ENCODE measurements around the gene MC1R.
"Not testable (repeated sequence)": the region's sequence is repeated elsewhere in the genome, so short reads cannot be mapped to it uniquely, and the experiment has no call there.

Gene MC1R

DNA sequence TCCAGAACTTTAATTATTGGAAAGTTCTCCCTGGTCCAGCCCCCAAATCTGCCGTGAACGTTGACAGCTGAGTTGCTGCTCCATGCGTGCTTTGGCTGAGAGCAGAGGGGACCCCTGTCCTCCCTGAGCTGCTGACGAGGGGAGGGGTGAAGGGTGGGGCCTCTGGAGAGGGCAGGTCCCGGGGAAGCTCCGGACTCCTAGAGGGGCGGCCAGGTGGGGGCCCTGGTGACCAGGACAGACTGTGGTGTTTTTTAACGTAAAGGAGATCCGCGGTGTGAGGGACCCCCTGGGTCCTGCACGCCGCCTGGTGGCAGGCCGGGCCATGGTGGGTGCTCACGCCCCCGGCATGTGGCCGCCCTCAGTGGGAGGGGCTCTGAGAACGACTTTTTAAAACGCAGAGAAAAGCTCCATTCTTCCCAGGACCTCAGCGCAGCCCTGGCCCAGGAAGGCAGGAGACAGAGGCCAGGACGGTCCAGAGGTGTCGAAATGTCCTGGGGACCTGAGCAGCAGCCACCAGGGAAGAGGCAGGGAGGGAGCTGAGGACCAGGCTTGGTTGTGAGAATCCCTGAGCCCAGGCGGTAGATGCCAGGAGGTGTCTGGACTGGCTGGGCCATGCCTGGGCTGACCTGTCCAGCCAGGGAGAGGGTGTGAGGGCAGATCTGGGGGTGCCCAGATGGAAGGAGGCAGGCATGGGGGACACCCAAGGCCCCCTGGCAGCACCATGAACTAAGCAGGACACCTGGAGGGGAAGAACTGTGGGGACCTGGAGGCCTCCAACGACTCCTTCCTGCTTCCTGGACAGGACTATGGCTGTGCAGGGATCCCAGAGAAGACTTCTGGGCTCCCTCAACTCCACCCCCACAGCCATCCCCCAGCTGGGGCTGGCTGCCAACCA is at the start of gene MC1R:
Gene MC1R, plus strand, starts transcription at position 410 of the 895 bp plus-strand sequence. Its CDS starts 397 bp downstream, at position 807.
- no peak for DNase-seq (ENCODE audit: low spot score)

GRCh38 chr16:89869911-89870310 is 48.8 kb upstream of the MC1R start:
- no peak for DNase-seq (ENCODE audit: low spot score)

DNA sequence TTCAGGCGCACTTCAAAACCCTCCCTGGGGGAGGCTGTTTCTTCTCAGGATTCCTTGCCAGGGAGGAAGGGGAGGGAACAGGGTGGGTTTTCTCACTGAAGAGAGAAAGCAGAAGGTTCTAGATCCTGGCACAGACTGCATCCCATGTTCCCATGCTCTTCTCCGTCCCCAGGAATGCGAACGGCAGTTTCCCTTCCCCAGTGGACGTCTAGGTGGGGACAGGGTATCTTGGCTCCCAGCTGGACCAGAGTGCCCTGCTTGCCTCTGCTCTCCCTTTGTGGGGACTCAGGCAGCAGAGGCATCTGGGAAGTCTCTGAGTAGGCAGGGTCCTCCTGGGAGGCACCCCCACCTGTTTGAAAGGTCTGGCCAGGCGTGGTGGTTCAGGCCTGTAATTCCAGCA is 48.2 kb upstream of the MC1R start:
- no peak for DNase-seq (ENCODE audit: low spot score)

DNA sequence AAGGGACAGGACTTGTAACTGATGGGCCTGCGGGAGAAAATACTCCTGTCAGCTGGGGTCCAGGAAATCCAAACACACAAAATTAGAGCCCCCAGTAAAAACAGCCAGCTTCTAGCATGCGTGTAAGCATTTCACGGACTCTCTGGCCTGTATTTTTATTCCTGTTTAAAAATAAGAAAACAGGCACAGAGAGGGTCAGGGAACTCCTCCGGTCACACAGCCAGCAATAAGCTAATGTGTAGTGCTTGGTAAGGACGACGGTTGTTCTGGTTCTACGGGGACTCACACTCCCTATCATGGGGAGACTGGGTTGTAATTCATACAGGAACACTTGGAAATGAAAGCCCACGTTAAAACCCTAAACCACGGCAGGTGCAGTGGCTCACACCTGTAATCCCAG is 46.8 kb upstream of the MC1R start:
- no peak for DNase-seq (ENCODE audit: low spot score)

DNA sequence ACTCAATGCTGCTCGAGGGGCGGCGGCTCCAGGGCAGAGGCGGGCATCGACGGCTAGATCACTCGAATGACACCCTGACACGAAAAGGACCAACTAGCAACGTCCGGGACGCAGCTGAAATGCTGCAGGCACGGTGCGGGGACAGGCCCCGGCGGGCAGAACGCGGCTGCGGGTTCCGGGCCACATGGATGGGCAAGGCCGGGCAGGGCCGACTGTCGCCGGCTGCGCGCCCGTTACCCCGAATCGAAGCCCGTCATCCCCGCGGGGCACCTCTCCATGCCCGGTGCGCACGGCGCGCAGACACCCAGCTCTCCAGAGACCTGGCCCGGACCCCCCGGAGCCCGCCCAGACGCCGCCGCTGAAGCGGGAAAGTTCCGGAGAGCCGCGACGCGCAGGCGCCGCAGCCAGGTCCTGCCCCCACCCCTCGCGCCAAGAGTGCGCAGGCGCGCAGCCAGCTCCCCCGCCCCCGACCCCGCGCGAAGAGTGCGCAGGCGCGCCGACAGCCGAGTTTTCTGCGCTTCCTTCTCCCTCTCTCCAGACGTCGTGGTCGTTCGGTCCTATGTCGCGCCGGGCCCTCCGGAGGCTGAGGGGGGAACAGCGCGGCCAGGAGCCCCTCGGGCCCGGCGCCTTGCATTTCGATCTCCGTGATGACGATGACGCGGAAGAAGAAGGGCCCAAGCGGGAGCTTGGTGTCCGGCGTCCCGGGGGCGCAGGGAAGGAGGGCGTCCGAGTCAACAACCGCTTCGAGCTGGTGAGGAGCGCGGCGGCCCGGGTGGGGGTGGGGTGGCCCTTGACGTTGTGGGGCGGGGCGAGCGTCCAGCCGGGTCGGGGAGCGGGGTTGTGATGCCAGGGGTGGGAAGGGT is 45.3 kb upstream of the MC1R start, which contains the start of gene TCF25:
Gene TCF25, plus strand, starts transcription at position 484 of the 863 bp plus-strand sequence. Its CDS starts 76 bp downstream, at position 560.
- peak; percentile 90 for DNase-seq (ENCODE audit: low spot score)

- DNase-seq (ENCODE audit: low spot score): peak; percentile 95
Measured at GRCh38 chr16:89873972-89874689, 44.5 kb upstream of the MC1R start.

GRCh38 chr16:89879123-89879522 is 39.5 kb upstream of the MC1R start:
- DNase-seq (ENCODE audit: low spot score): not testable (repeated sequence)

DNA sequence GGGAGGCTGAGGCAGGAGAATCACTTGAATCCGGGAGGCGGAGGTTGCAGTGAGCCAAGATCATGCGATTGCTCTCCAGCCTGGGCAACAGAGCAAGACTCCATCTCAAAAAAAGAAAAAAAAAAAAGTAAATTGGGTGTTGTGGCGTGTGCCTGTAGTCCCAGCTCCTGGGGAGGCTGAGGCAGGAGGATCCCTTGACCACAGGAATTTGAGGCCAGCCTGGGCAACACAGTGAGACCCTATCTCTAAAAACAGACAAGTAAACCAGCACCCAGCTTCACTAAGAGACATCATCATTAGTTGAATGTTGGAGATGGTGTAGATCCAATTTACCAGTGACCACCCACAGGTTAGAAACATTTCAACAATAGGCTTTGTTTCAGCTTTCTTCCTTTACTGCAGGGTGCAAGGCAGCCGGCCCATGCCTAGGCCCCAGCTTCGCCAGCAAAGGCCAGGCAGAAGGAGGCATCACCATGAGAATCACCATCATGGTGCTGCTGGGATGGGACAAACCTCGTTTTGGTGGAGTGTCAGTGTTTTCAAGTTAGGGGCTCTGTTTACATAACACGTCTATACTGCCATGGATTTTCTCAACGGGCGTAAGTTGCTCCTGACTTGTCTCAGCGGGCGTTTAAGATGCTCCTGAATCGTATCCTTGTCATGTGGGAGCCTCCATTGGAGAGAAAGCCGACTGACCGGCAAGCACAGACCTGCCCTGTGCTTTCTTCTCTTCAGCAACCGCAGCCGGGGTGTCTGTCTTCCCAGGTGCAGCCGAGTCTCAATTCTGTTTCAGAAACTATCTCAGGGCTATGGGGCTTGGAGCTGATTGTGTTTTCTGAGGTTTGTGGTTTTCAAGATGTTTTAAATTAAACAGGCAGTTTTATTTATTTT is 37.9 kb upstream of the MC1R start:
- DNase-seq (ENCODE audit: low spot score): no peak

DNA sequence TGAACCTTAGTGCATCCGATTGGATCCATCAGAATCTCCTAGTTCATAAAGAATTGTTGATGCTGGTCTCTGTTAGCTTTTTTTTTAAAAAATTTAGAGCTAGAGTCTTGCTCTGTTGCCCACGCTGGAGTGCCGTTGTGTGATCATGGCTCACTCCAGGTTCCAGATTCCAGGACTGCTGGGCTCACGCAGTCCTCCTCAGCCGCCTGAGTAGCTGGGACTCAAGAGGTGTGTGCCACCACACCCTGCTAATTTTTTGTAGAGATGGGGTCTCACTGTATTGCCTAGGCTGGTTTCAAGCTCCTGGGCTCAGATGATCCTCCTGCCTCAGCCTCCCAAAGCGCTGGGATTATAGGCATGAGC is 37.3 kb upstream of the MC1R start:
- DNase-seq (ENCODE audit: low spot score): no peak

DNA sequence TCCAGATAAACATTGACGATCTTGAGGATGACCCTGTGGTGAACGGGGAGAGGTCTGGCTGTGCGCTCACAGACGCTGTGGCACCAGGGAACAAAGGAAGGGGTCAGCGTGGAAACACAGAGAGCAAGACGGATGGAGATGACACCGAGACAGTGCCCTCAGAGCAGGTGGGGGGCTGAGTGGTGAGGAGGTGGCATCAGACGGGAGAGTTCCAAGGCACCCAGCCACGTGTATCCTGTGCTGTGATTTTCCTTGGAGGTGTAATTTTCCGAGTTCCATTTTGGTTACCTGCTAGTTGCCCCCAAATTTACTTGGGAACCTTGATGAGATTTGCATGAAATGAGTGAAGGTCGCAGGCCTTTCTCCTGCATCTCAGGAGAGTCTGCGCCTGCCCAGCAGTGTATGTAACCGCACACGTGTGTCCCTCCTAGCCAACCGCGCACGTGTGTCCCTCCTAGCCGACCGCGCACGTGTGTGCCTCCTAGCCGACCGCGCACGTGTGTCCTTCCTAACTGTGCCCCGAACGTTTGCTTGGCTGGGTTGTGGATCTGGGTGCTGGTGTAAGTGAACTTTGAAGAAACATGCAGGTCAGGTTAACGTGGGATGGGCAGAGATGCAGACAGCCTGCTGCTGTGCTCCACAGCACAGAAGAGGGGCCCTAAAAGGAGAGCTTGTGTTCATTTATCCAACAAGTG is 35.2 kb upstream of the MC1R start:
- DNase-seq (ENCODE audit: low spot score): no peak

GRCh38 chr16:89884041-89884421 is 34.6 kb upstream of the MC1R start:
- no peak for DNase-seq (ENCODE audit: low spot score)

- no peak for DNase-seq (ENCODE audit: low spot score)
Measured at GRCh38 chr16:89887243-89887642, 31.4 kb upstream of the MC1R start.

DNA sequence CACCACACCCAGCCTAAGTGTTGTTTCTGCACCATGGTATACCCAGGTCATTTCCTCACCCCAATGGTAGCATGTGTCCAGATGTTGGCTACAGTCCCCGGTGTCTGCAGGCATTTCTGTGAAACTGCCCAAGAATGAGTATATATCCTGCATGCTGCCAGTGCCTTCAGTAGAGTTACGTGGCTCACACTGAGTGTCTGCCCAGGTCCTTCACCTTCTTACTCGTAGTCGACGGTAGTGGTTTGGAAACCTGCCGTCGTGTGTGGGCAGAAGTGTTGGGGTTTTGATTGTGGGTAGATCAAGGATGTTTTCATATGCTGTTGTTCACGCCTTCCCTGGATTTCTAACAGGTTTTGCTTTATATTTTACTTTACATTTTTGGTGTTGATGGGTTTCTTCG is 28.5 kb upstream of the MC1R start:
- no peak for DNase-seq (ENCODE audit: low spot score)

- DNase-seq (ENCODE audit: low spot score): no peak
Measured at GRCh38 chr16:89890886-89891657, 27.6 kb upstream of the MC1R start.

DNA sequence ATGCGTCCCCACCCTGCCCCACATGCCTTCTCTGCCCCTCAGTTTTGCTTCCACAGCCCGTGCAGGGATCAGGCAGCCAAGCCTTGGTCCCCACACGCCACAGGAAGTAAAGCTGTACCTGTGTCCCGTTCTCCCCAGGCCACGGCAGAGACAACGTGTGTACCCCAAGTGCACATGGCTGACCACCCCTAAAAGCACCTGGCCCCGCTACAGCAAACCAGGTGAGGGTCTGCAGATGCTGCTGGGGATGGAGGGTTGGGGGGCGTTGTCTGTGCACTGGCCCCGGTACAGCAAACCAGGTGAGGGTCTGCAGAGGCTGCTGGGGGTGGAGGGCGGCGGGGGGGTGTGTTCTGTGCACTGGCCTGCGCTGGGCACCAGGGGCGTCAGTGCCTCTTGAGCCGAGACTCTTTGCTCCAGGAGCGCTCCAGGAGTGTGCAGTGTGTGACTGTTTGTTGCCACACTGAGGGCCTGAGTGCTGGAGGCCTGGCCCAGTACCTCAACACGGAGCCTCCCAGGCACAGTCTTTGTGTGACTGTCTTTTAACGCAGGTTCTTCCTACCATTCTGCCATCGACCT is 26.5 kb upstream of the MC1R start:
- no peak for DNase-seq (ENCODE audit: low spot score)

DNA sequence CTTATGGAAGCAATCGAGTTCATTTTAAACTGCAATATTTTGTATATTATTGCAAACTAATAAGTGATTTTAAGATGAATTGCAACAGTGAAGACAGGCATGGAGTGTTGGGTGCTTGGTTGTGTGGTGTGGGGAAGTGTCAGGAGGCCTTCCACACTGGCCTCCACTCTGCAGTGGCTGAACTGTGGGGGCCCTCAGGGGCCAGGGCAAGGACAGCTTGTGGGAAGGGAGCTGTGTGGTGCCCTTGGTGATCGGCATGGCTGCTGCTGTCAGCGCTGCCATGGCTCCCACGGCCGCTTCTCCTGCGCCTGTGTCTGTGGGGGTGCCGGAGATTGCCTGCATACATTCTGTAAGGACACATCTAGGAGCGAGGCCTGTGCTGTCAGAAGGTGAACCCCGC is 26.0 kb upstream of the MC1R start:
- no peak for DNase-seq (ENCODE audit: low spot score)

- no peak for DNase-seq (ENCODE audit: low spot score)
Measured at GRCh38 chr16:89893642-89894548, 24.8 kb upstream of the MC1R start.

DNA sequence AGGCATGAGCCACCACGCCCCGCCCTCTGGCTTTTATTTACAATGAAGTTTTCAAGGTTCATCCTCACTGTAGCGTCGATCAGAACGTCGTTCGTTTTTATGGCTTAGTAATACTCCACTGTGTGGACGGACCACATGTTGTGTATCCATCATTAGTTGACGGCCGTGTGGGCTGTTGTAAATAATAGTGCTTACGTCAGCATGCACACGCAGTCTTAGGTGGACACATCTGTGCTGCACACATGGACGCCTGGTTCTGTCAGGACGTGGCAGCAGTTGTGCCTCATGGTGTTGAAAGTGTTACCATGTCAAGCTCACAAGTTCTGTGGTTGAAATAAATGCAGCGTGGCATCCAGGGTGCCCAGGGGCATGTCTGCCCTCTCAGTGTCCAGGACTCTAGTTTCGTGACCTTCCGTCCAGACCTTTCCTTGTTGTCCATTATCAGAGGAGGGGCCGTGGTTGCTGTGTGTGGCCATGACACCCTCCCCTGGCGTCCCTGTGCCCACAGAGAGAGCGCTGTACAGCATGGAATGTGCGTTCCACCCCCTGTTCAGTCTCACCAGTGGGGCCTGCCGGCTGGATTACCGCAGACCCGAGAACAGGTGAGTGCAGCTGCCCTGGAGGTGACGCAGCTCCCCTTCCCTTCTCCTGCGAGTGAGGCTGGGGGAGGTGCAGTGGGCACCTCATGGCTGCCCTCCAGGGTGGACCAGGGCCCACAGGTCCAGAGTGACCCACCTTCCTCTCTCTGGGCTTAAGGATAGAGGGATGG is 23.0 kb upstream of the MC1R start:
- no peak for DNase-seq (ENCODE audit: low spot score)

All from CD4-positive, alpha-beta T cell treated with Interleukin-6 at 100 ng/mL for 8 hours (primary cell).